PC-3 (cell line): ENCODE data around the gene KRTAP9-9. TPM values are rescaled to one million over a fixed set of nuclear protein-coding genes. Genes with fewer than 3 reads are reported as not detected.
"Not testable (repeated sequence)": the region's sequence is repeated elsewhere in the genome, so short reads cannot be mapped to it uniquely, and the experiment has no call there.

Experiments
- ATAC-seq: fragments of 200-7000 bp; cut with Tn5 transposase; 2 replicates; pipeline ENCODE4 v1.9.1; 2020; ENCODE audit warnings: mild to moderate bottlenecking, moderate library complexity
- BruUV-seq: library from RNA; stranded (reverse); fragments of 400-500 nt; replicated peaks from 2 replicates; lab custom pipeline; 2021; lab: Mats Ljungman, UMichigan
- CTCF ChIA-PET: fragments of 300-600 bp; sonication (Branson Sonifier 250); formaldehyde crosslinking; loops from one replicate; lab custom pipeline; 2022; ENCODE audit warnings: antibody characterized with exemption; lab: Charles Lee
- POLR2A ChIA-PET: fragments of 300-600 bp; sonication (Branson Sonifier 250); formaldehyde crosslinking; loops from one replicate; lab custom pipeline; 2022; ENCODE audit warnings: antibody characterized with exemption; ENCODE audit not compliant: unreplicated experiment; lab: Charles Lee
- DNase-seq: peaks from one replicate; pipeline ENCODE4 v3.0.0-alpha.2; 2015
- H2AFZ ChIP-seq: fragments of 300-600 bp; sonication (generic); 2 replicates; pipeline ENCODE4 v1.6.0; 2016; ENCODE audit warnings: antibody characterized with exemption, low read length
- H3F3A ChIP-seq: fragments of 300-600 bp; sonication (generic); one replicate; pipeline ENCODE4 v1.6.0; 2017; ENCODE audit warnings: antibody characterized with exemption, low read length, control low read depth, mild to moderate bottlenecking; ENCODE audit not compliant: unreplicated experiment
- H3K27ac ChIP-seq: fragments of 300-600 bp; sonication (generic); 2 replicates; pipeline ENCODE4 v1.5.1; 2016; ENCODE audit warnings: mild to moderate bottlenecking, low read length
- H3K27me3 ChIP-seq: fragments of 300-600 bp; sonication (generic); 2 replicates; pipeline ENCODE4 v1.6.1; 2016; ENCODE audit warnings: low read length, mixed read lengths
- H3K36me3 ChIP-seq: fragments of 300-600 bp; sonication (generic); 2 replicates; pipeline ENCODE4 v1.6.1; 2016; ENCODE audit warnings: low read depth, mixed run types, low read length, mixed read lengths
- H3K4me1 ChIP-seq: fragments of 300-600 bp; sonication (generic); 2 replicates; pipeline ENCODE4 v1.5.1; 2016; ENCODE audit warnings: low read length; ENCODE audit not compliant: insufficient read depth
- H3K4me2 ChIP-seq: fragments of 300-600 bp; sonication (generic); 2 replicates; pipeline ENCODE4 v1.6.0; 2016; ENCODE audit warnings: low read length
- H3K4me3 ChIP-seq: fragments of 300-600 bp; sonication (generic); 2 replicates; pipeline ENCODE4 v1.5.1; 2016; ENCODE audit warnings: mild to moderate bottlenecking, low read length, mixed read lengths
- H3K79me2 ChIP-seq: fragments of 300-600 bp; sonication (generic); 2 replicates; pipeline ENCODE4 v1.6.1; 2017; ENCODE audit warnings: low read length, mixed read lengths
- H3K9ac ChIP-seq: fragments of 300-600 bp; sonication (generic); 2 replicates; pipeline ENCODE4 v1.6.0; 2016; ENCODE audit warnings: mild to moderate bottlenecking, low read length
- H3K9me2 ChIP-seq: fragments of 300-600 bp; sonication (generic); replicated peaks from 2 replicates; pipeline ENCODE4 v1.6.1; 2016; ENCODE audit warnings: mixed run types, low read length, mixed read lengths
- H3K9me3 ChIP-seq: fragments of 300-600 bp; sonication (generic); 2 replicates; pipeline ENCODE4 v1.6.1; 2016; ENCODE audit warnings: low read length, mixed read lengths
- H4K20me1 ChIP-seq: fragments of 300-600 bp; sonication (generic); 2 replicates; pipeline ENCODE4 v1.6.1; 2016; ENCODE audit warnings: low read length, mixed read lengths
- EZH2 ChIP-seq: fragments of 300-600 bp; sonication (generic); IDR thresholded peaks from one replicate; pipeline ENCODE4 v1.6.1; 2017; ENCODE audit warnings: antibody characterized with exemption, mild to moderate bottlenecking, low read length; ENCODE audit not compliant: unreplicated experiment
- EZH2phosphoT487 ChIP-seq: fragments of 300-600 bp; sonication (generic); IDR thresholded peaks from 2 replicates; pipeline ENCODE4 v1.6.1; 2018; ENCODE audit warnings: mild to moderate bottlenecking, antibody characterized with exemption, low read length, borderline replicate concordance
- intact Hi-C: fragments of 100-400 bp; cut with micrococcal nuclease; formaldehyde crosslinking; loops from 2 replicates; pipeline ENCODE4 v1.9.0; 2023
- total RNA-seq: library from RNA; depleted of rRNA; stranded (reverse); fragments of >200 nt; gene quantifications from 2 replicates; pipeline ENCODE4 v1.2.3, GENCODE V29; 2014
- TF ChIP-seq, protein P1 (sequence below): fragments of 300-600 bp; sonication (generic); conservative IDR thresholded peaks from 2 replicates; pipeline ENCODE4 v1.5.1; 2017; ENCODE audit warnings: antibody characterized with exemption, low read depth, mild to moderate bottlenecking, low read length

Gene KRTAP9-9
- total RNA-seq, 1 experiment from 2014 or later = not detected

DNA sequence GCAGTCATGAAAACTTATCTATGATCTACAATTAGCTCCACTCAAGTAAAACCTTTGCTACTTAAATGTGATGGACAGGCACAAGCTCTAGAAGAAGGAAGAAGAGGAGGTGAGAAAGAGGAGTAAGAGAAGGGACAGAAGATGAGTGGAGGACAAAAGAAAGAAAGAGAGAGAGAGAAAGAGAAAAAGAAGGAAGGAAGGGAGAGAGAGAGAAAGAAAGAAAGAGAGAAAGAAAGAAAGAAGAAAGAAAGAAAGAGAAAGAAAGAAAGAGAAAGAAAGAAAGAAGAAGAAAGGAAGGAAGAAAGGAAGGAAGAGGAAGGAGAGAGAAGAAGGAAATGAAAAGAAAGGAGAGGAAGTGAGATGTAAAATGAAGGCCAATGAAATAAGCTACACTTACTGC is 25.1 kb upstream of the KRTAP9-9 start:
- no peak overlapping the region for H3K9ac ChIP-seq
- H3K36me3 ChIP-seq = no peaks in the 10 kb centered on the region
- H3K9me3 ChIP-seq = no peaks in the 10 kb centered on the region
- H3K27ac ChIP-seq = no peak overlapping the region
- no peak overlapping the region for H3K4me2 ChIP-seq
- no TSS peak for BruUV-seq
- TF ChIP-seq EZH2 (no peak), EZH2phosphoT487 (no peak)
- TF ChIP-seq, protein P1, sequence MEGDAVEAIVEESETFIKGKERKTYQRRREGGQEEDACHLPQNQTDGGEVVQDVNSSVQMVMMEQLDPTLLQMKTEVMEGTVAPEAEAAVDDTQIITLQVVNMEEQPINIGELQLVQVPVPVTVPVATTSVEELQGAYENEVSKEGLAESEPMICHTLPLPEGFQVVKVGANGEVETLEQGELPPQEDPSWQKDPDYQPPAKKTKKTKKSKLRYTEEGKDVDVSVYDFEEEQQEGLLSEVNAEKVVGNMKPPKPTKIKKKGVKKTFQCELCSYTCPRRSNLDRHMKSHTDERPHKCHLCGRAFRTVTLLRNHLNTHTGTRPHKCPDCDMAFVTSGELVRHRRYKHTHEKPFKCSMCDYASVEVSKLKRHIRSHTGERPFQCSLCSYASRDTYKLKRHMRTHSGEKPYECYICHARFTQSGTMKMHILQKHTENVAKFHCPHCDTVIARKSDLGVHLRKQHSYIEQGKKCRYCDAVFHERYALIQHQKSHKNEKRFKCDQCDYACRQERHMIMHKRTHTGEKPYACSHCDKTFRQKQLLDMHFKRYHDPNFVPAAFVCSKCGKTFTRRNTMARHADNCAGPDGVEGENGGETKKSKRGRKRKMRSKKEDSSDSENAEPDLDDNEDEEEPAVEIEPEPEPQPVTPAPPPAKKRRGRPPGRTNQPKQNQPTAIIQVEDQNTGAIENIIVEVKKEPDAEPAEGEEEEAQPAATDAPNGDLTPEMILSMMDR = no peak
- H3F3A ChIP-seq = no peaks in the 10 kb centered on the region
- ATAC-seq (no peak), DNase-seq (no peak)
- CTCF ChIA-PET = no interaction called here
- no peaks in the 10 kb centered on the region for H3K27me3 ChIP-seq
- intact Hi-C loops = no loop called here
- H3K79me2 ChIP-seq = no peaks in the 10 kb centered on the region
- H3K4me1 ChIP-seq = no peaks in the 10 kb centered on the region
- POLR2A ChIA-PET = no interaction called here
- H3K4me3 ChIP-seq = no peak overlapping the region
- H4K20me1 ChIP-seq = no peaks in the 10 kb centered on the region
- H2AFZ ChIP-seq = no peak overlapping the region
- H3K9me2 ChIP-seq = no peaks in the 10 kb centered on the region

DNA sequence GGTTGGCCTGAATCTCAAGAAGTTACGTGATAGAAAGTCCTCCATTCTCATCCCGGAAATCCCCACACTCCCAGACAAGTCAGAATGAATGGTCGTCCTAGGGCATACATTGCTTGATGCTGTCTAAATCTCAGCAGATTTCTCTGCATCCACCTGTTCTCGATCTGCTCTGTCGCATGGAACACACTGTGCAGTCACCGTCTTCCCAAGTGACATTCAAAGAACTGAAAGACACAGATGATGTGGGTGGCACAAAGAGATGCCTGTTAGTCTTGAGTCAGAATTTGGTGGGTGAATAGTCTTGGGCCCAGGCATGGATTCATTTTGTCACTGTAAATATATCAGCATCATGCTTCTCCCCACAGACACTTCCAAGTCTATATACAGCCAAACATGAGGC is 23.5 kb upstream of the KRTAP9-9 start:
- POLR2A ChIA-PET = no interaction called here
- Histone ChIP-seq H3K27me3 (no peaks in the 10 kb centered on the region), H3K4me1 (no peaks in the 10 kb centered on the region), H3K9ac (no peak overlapping the region), H3K79me2 (no peaks in the 10 kb centered on the region), H3F3A (no peaks in the 10 kb centered on the region), H3K4me3 (no peak overlapping the region), H3K9me3 (no peaks in the 10 kb centered on the region), H3K36me3 (no peaks in the 10 kb centered on the region), H3K27ac (no peak overlapping the region), H4K20me1 (no peaks in the 10 kb centered on the region), H2AFZ (no peak overlapping the region), H3K4me2 (no peak overlapping the region), H3K9me2 (no peaks in the 10 kb centered on the region)
- CTCF ChIA-PET = no interaction called here
- DNase-seq (no peak), ATAC-seq (no peak)
- intact Hi-C loops = no loop called here
- TF ChIP-seq EZH2 (no peak), EZH2phosphoT487 (no peak)
- TF ChIP-seq, protein P1 = no peak
- no TSS peak for BruUV-seq

DNA sequence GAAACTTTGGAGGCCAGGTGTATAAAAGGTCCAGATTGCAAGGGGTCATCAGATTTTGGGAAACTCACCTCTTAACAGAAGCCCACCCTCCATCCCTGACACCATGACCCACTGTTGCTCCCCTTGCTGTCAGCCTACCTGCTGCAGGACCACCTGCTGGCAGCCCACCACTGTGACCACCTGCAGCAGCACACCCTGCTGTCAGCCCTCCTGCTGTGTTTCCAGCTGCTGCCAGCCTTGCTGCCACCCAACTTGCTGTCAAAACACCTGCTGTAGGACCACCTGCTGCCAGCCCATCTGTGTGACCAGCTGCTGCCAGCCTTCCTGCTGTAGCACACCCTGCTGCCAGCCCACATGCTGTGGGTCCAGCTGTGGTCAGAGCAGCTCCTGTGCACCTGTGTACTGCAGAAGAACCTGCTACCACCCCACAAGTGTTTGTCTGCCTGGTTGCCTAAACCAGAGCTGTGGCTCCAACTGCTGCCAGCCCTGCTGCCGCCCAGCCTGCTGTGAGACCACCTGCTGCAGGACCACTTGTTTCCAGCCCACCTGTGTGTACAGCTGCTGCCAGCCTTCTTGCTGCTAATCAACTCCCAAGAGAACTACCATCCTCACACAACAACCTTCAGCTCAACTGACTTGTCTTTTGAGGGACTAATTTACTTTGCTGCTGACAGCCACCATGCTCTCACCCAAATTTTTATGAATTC is 22.6 kb upstream of the KRTAP9-9 start, which contains the start of gene KRTAP9-3:
TSS of gene KRTAP9-3 (plus strand) at position 51 of the 707 bp plus-strand sequence. CDS start at position 104, 53 bp downstream.
- H3K27me3 ChIP-seq, BruUV-seq, H3K9ac ChIP-seq, DNase-seq, ATAC-seq, H3K27ac ChIP-seq, H4K20me1 ChIP-seq, intact Hi-C loops, H3F3A ChIP-seq, CTCF ChIA-PET, H3K4me3 ChIP-seq, POLR2A ChIA-PET, H3K9me3 ChIP-seq, H3K4me2 ChIP-seq, H3K79me2 ChIP-seq, H3K36me3 ChIP-seq, H3K9me2 ChIP-seq, H2AFZ ChIP-seq, H3K4me1 ChIP-seq: not testable (repeated sequence)

DNA sequence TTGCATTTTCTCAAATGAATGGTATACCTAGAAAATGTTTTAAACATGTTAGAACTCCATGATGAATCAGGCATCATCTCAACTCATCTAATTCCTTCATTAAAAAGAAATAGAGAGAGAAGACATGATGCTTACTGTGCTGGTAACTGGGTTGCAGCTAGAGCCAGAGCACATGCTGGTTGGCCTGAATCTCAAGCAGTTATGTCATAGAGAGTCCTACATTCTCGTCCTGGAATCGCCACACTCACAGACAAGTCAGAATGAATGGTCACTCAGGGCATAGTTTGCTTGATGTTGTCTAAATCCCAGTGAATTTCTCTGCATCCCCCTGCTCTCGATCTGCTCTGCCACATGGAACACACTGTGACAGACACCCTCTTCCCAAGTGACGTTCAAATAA is 18.1 kb upstream of the KRTAP9-9 start:
- H3K36me3 ChIP-seq, intact Hi-C loops, H3K9me2 ChIP-seq, POLR2A ChIA-PET, H3K4me3 ChIP-seq, H3K27ac ChIP-seq, ATAC-seq, BruUV-seq, H2AFZ ChIP-seq, H3K27me3 ChIP-seq, CTCF ChIA-PET, DNase-seq, H3K4me2 ChIP-seq, H4K20me1 ChIP-seq, H3K79me2 ChIP-seq, H3K9ac ChIP-seq, H3F3A ChIP-seq, H3K4me1 ChIP-seq, H3K9me3 ChIP-seq: not testable (repeated sequence)

DNA sequence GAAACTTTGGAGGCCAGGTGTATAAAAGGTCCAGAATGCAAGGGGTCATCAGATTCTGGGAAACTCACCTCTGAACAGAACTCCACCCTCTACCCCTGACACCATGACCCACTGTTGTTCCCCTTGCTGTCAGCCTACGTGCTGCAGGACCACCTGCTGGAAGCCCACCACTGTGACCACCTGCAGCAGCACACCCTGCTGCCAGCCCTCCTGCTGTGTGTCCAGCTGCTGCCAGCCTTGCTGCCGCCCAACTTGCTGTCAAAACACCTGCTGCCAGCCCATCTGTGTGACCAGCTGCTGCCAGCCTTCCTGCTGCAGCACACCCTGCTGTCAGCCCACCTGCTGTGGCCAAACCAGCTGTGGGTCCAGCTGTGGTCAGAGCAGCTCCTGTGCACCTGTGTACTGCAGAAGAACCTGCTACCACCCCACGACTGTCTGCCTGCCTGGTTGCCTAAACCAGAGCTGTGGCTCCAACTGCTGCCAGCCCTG is 17.2 kb upstream of the KRTAP9-9 start, which contains the start of gene KRTAP9-8:
TSS of gene KRTAP9-8 (plus strand) at position 51 of the 489 bp plus-strand sequence. CDS start at position 104, 53 bp downstream.
- not testable (repeated sequence) for ATAC-seq

More for the DNA sequence above, 17.2 kb upstream of the KRTAP9-9 start, which contains the start of gene KRTAP9-8:
- H3K36me3 ChIP-seq, H3K9me3 ChIP-seq, H3K4me2 ChIP-seq, CTCF ChIA-PET, H2AFZ ChIP-seq, H3K9ac ChIP-seq, BruUV-seq, H3K79me2 ChIP-seq, POLR2A ChIA-PET, DNase-seq, H3K27me3 ChIP-seq, H3F3A ChIP-seq, H3K4me1 ChIP-seq, intact Hi-C loops, H3K4me3 ChIP-seq, H3K27ac ChIP-seq, H4K20me1 ChIP-seq, H3K9me2 ChIP-seq: not testable (repeated sequence)
